Fibroblast of mammary gland (primary cell): Measurements from ENCODE around the gene RIC3.

ENCODE experiments used
- DNase-seq: peaks from one replicate; pipeline ENCODE4 v3.0.0-alpha.2; 2010; ENCODE audit warnings: low read depth
- H3K4me3 ChIP-seq: 2 replicates; pipeline ENCODE4 v1.5.1; 2011; ENCODE audit warnings: low read depth, mild to moderate bottlenecking, low read length, moderate library complexity; ENCODE audit not compliant: control insufficient read depth
- CTCF ChIP-seq: conservative IDR thresholded peaks from 2 replicates; pipeline ENCODE4 v1.5.1; 2011; ENCODE audit warnings: low read depth, low read length, inconsistent platforms; ENCODE audit not compliant: control insufficient read depth, insufficient read depth

The RIC3 gene, protein sequence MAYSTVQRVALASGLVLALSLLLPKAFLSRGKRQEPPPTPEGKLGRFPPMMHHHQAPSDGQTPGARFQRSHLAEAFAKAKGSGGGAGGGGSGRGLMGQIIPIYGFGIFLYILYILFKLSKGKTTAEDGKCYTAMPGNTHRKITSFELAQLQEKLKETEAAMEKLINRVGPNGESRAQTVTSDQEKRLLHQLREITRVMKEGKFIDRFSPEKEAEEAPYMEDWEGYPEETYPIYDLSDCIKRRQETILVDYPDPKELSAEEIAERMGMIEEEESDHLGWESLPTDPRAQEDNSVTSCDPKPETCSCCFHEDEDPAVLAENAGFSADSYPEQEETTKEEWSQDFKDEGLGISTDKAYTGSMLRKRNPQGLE

GRCh38 chr11:8168485-8169257 lies at the start of gene RIC3:
RIC3 (minus strand) TSS chr11:8169025; CDS start chr11:8168989, 36 bp downstream.
- DNase-seq: no peak
- H3K4me3 ChIP-seq: no peak within 1 kb of the TSS

DNA sequence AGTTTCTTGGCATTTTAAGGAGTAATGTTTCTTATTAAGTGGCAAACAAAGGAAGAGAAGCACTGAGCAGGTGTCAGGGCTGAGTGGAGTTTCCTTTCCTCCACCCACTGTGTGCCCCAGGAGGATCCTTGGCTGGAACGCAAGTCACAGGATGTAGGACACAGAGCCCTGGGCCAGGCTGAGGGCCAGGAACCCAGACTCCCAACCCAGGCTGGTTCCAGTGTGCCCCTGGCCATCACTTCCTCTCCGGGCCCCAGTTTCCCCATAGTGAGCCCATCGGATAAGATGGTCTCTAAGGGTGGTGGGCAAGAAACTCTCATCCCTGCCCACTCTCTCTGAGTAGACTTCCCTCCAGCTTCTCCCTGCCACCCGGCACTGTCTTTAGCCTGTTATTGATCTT lies 49.6 kb upstream of the RIC3 start:
- no peak for DNase-seq
- H3K4me3 ChIP-seq: no peak overlapping the region
- TF ChIP-seq CTCF: no peak

More at GRCh38 chr11:8168485-8169257, at the start of gene RIC3:
- no peak for TF ChIP-seq CTCF

DNA sequence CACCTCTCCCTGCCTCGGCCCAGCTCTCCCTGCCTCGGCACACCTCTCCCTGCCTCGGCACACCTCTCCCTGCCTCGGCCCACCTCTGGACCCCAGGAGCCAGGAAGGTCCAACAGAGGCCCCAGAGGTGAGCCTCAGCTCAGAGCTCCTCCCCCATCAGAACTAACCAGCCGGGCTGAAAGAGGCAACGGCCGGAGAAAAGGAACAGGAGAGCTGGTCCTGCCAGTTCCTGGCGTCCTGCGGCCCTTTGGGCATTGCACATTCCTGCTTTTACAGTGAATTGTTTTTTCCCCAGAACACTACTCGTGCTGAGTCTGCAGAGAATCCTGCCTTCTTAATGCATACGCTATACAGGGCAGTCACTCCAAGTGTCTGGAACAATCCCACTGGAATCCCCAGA lies 49.1 kb upstream of the RIC3 start:
- no peak overlapping the region for H3K4me3 ChIP-seq
- DNase-seq: no peak
- no peak for TF ChIP-seq CTCF

DNA sequence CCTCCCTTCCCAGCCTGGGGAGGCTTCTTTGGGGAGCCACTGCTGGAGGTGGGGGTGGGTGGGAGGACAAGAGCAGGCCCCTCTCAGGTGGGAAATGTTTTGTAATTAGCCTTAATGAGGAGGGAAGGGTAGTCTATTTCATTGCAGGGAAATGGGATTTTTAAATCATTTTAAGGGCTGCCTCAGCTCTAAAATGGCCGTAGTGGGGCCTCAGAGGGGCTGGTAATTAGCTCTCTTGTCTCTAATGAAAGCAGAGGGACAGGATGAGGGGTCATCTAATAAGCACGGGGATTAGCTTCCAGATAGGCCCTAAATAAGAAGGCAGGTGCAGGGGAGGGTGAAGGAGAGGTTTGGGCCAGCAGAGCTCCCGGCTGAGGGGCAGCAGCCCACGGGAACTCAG lies 48.3 kb upstream of the RIC3 start:
- no peak for DNase-seq
- no peak overlapping the region for H3K4me3 ChIP-seq
- TF ChIP-seq CTCF: no peak

GRCh38 chr11:8213376-8213775 lies 44.6 kb upstream of the RIC3 start:
- DNase-seq: peak; percentile 3
- TF ChIP-seq CTCF: no peak
- no peak overlapping the region for H3K4me3 ChIP-seq

GRCh38 chr11:8209208-8209807 lies 40.5 kb upstream of the RIC3 start:
- peak; percentile 42 for TF ChIP-seq CTCF
- no peak for DNase-seq
- no peak overlapping the region for H3K4me3 ChIP-seq
